IMR-90 (cell line): ENCODE data around the gene HDDC2. TPM values are rescaled to one million over a fixed set of nuclear protein-coding genes. Genes with fewer than 3 reads are reported as not detected.

Source experiments
- CEBPB ChIP-seq: IDR thresholded peaks from 2 replicates; pipeline ENCODE4 v1.6.1; 2012; ENCODE audit warnings: low read depth, low read length, improper control_type of control experiment
- RAD21 ChIP-seq: IDR thresholded peaks from 2 replicates; pipeline ENCODE4 v1.6.1; 2012; ENCODE audit warnings: low read length, improper control_type of control experiment
- RFX5 ChIP-seq: IDR thresholded peaks from 2 replicates; pipeline ENCODE4 v1.8.0; 2012; ENCODE audit warnings: low read depth, mild to moderate bottlenecking, low read length, moderate library complexity
- SMC3 ChIP-seq: fragments of 150-350 bp; IDR thresholded peaks from 2 replicates; pipeline ENCODE4 v1.6.1; 2016; ENCODE audit warnings: low read depth, mild to moderate bottlenecking, antibody characterized with exemption, low read length, moderate library complexity
- polyA plus RNA-seq, 3 experiments: library from polyadenylated mRNA; depleted of rRNA; stranded (reverse); fragments of >200 nt; gene quantifications; 2 replicates each; pipeline ENCODE4 v1.2.3, GENCODE V29; 2012; ENCODE audit warnings: low replicate concordance in 1 of 3
- total RNA-seq: library from RNA; depleted of rRNA; stranded (reverse); fragments of >200 nt; gene quantifications from 2 replicates; pipeline ENCODE4 v1.2.3, GENCODE V29; 2012
- TF ChIP-seq, protein P1 (sequence below): conservative IDR thresholded peaks from 2 replicates; pipeline ENCODE4 v1.5.1; 2012; ENCODE audit warnings: mild to moderate bottlenecking, low read depth, low read length, improper control_type of control experiment

The HDDC2 gene
- total and polyA plus RNA-seq, 2 of the 4 experiments (the other 2 are of a cell fraction): 40.9 to 68.6 TPM

DNA sequence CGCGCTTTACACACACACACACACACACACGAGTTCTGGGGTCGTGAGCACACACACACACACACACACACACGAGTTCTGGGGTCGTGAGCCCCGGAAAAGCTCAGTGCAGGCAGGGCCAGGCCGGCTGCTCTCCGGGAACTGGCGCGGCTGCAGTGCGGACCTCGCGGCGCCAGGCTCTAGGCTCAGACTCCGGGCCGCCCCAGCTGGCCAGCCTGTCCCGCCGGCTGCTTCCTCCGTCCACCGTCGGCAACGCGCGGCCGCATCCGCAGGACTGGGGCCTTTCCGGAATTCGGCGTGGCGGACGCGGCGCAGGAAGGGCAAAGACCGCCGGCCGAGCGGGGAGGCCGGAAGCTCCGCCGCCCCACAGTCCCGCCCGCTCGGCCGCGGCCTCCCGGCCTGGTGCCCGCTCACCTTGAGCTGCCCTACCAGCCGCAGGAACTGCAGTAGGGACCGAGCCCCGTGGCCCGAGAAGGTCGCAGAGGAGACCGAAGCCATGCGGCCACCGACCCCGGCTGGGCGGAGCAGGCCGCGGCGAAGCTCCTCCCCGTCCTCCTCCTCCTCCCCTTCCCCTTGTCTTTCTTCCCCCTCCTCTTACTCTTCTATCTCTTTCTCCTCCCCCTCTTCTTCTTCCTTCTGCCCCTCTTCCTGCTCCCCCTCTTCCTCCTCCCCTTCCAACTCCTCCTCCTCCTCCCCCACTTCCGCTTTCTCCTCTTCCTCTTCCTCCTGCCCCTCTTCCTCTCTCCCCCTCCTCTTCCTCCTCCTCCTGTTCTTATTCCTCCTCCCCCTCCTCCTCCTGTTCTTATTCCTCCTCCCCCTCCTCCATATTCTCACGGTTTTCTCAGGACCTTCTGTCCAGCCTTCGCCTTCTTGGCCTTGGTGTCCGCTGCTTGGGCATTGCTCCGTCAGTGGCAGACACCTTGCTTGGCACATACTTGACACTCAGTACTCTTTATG lies at the start of gene HDDC2 (continued):
- TF ChIP-seq, protein P1, sequence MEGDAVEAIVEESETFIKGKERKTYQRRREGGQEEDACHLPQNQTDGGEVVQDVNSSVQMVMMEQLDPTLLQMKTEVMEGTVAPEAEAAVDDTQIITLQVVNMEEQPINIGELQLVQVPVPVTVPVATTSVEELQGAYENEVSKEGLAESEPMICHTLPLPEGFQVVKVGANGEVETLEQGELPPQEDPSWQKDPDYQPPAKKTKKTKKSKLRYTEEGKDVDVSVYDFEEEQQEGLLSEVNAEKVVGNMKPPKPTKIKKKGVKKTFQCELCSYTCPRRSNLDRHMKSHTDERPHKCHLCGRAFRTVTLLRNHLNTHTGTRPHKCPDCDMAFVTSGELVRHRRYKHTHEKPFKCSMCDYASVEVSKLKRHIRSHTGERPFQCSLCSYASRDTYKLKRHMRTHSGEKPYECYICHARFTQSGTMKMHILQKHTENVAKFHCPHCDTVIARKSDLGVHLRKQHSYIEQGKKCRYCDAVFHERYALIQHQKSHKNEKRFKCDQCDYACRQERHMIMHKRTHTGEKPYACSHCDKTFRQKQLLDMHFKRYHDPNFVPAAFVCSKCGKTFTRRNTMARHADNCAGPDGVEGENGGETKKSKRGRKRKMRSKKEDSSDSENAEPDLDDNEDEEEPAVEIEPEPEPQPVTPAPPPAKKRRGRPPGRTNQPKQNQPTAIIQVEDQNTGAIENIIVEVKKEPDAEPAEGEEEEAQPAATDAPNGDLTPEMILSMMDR: no peak
- no peak for TF ChIP-seq RAD21
- no peak for TF ChIP-seq RFX5
- no peak for TF ChIP-seq SMC3
- no peak for TF ChIP-seq CEBPB
